OCI-LY7 (cell line): ENCODE data around the gene PLXNB1. TPM values are rescaled to one million over a fixed set of nuclear protein-coding genes. Genes with fewer than 3 reads are reported as not detected.

Source experiments
- BruUV-seq: library from RNA; stranded (reverse); fragments of 400-500 nt; replicated peaks from 2 replicates; lab custom pipeline; 2021; lab: Mats Ljungman, UMichigan
- CTCF ChIA-PET: fragments of 300-600 bp; sonication (Branson Sonifier 250); formaldehyde crosslinking; loops from one replicate; lab custom pipeline; 2022; ENCODE audit warnings: antibody characterized with exemption; ENCODE audit not compliant: unreplicated experiment; lab: Charles Lee
- POLR2A ChIA-PET: fragments of 300-600 bp; sonication (Branson Sonifier 250); formaldehyde crosslinking; loops from one replicate; lab custom pipeline; 2022; ENCODE audit warnings: antibody characterized with exemption; lab: Charles Lee
- DNase-seq: peaks from one replicate; pipeline ENCODE4 v3.0.0-alpha.2; 2015; ENCODE audit warnings: low spot score
- H2AFZ ChIP-seq: fragments of 200-600 bp; sonication (generic), shearing (Covaris generic); 2 replicates; pipeline ENCODE4 v1.6.1; 2014; ENCODE audit warnings: mild to moderate bottlenecking, antibody characterized with exemption, low read length, moderate library complexity
- H3K27ac ChIP-seq: fragments of 200-600 bp; sonication (generic); 2 replicates; pipeline ENCODE4 v1.5.1; 2014; ENCODE audit warnings: mixed run types, low read depth, mild to moderate bottlenecking, moderate library complexity, low read length, inconsistent platforms; ENCODE audit not compliant: poor library complexity, severe bottlenecking
- H3K36me3 ChIP-seq: fragments of 200-600 bp; sonication (generic); 2 replicates; pipeline ENCODE4 v1.6.1; 2014; ENCODE audit warnings: mild to moderate bottlenecking, antibody characterized with exemption, low read length, moderate library complexity, mixed read lengths; ENCODE audit not compliant: insufficient read depth
- H3K4me1 ChIP-seq: fragments of 200-600 bp; sonication (generic); 2 replicates; pipeline ENCODE4 v1.5.1; 2014; ENCODE audit warnings: mild to moderate bottlenecking, low read length; ENCODE audit not compliant: insufficient read depth, poor library complexity, severe bottlenecking
- H3K4me2 ChIP-seq: fragments of 200-600 bp; sonication (generic); 2 replicates; pipeline ENCODE4 v1.6.1; 2014; ENCODE audit warnings: mild to moderate bottlenecking, low read length
- H3K4me3 ChIP-seq: fragments of 200-600 bp; sonication (generic); 2 replicates; pipeline ENCODE4 v1.5.1; 2014; ENCODE audit warnings: mild to moderate bottlenecking, low read depth, low read length; ENCODE audit not compliant: poor library complexity, severe bottlenecking
- H3K79me2 ChIP-seq: fragments of 200-600 bp; sonication (generic); 2 replicates; pipeline ENCODE4 v1.6.1; 2016; ENCODE audit warnings: low read depth, mild to moderate bottlenecking, low read length, moderate library complexity, mixed read lengths; ENCODE audit not compliant: insufficient read depth
- H3K9me2 ChIP-seq: fragments of 200-600 bp; sonication (generic); 2 replicates; pipeline ENCODE4 v1.6.1; 2016; ENCODE audit warnings: mild to moderate bottlenecking, low read length, mixed read lengths; ENCODE audit not compliant: insufficient read depth
- H3K9me3 ChIP-seq: fragments of 200-600 bp; sonication (generic); 2 replicates; pipeline ENCODE4 v1.6.1; 2014; ENCODE audit warnings: mild to moderate bottlenecking, mixed run types, low read length, mixed read lengths
- H4K20me1 ChIP-seq: fragments of 200-600 bp; sonication (generic); 2 replicates; pipeline ENCODE4 v1.6.1; 2014; ENCODE audit warnings: mild to moderate bottlenecking, antibody characterized with exemption, low read length, moderate library complexity, mixed read lengths; ENCODE audit not compliant: insufficient read depth
- CTCF ChIP-seq: fragments of 200-600 bp; sonication (generic); conservative IDR thresholded peaks from 2 replicates; pipeline ENCODE4 v1.5.1; 2014; ENCODE audit warnings: mild to moderate bottlenecking, antibody characterized with exemption, low read length, moderate library complexity, mixed read lengths
- EZH2phosphoT487 ChIP-seq: fragments of 200-600 bp; sonication (generic); IDR thresholded peaks from 2 replicates; pipeline ENCODE4 v1.6.1; 2018; ENCODE audit warnings: low read depth, borderline replicate concordance, mild to moderate bottlenecking, mixed run types, antibody characterized with exemption, low read length, moderate library complexity, mixed read lengths
- intact Hi-C: fragments of 100-400 bp; cut with micrococcal nuclease; formaldehyde crosslinking; loops from one replicate; pipeline ENCODE4 v1.10.0; 2022; ENCODE audit not compliant: unreplicated experiment
- total RNA-seq, 2 experiments: library from RNA; depleted of rRNA in 1 of 2; stranded (reverse); fragments of >200 nt in 1 of 2; shearing (Covaris generic) in 1 of 2; gene quantifications; 2 replicates each; pipeline ENCODE4 v1.2.3, GENCODE V29; 2014 to 2022

PLXNB1 gene
- total RNA-seq, 2 experiments from 2014 or later: 4.4 to 6.4 TPM

DNA sequence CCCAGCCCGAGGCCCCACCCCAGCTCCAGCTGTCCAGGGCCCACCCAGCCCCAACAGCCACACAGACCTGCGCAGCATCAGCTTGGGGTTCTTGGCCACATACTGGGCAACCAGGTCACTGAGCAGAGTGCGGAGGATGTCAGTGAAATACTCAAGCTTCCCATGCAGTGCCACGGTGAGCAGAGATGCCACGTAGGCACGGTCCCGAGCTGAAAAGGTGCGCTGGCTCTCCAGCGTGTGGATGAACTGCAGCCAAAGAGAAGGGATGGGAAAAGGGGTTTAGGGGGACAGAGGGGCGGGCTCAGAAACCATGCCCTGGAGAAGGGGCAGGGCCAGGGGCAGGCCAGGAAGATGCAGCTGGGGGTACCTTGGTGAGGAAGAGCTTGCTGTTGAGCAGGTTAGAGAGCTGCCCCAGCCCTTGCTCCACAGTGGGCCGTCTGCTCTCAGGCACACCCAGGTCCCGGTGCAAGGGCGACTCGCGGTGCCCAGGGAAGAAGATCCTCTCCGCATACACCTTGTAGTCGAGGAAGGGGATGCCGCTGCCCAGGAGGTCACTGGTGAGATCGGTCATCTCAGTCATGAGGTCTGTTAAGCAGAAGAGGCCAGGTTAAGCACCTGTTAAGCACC is 17.4 kb downstream of the PLXNB1 start:
- H3K79me2 ChIP-seq: no peaks in the 10 kb centered on the region
- intact Hi-C loops: no loop called here
- no peak overlapping the region for H3K27ac ChIP-seq
- H3K4me1 ChIP-seq: peaks cover 6% of the 10 kb centered on the region
- DNase-seq: no peak
- TF ChIP-seq EZH2phosphoT487 (no peak), CTCF (no peak)
- H3K9me2 ChIP-seq: no peaks in the 10 kb centered on the region
- BruUV-seq: no TSS peak
- no peaks in the 10 kb centered on the region for H4K20me1 ChIP-seq
- no peaks in the 10 kb centered on the region for H3K36me3 ChIP-seq
- ChIA-PET CTCF (no interaction called here), POLR2A (no interaction called here)
- H3K4me2 ChIP-seq: no peak overlapping the region
- H3K9me3 ChIP-seq: no peaks in the 10 kb centered on the region
- H3K4me3 ChIP-seq: no peak overlapping the region
- H2AFZ ChIP-seq: no peak overlapping the region

- TF ChIP-seq EZH2phosphoT487 (no peak), CTCF (no peak)
- H3K9me3 ChIP-seq: no peaks in the 10 kb centered on the region
- no peak overlapping the region for H2AFZ ChIP-seq
- H3K27ac ChIP-seq: no peak overlapping the region
- intact Hi-C loops: no loop called here
- no TSS peak for BruUV-seq
- H3K4me2 ChIP-seq: no peak overlapping the region
- peaks cover 6% of the 10 kb centered on the region for H3K4me1 ChIP-seq
- no peaks in the 10 kb centered on the region for H3K9me2 ChIP-seq
- no peaks in the 10 kb centered on the region for H3K36me3 ChIP-seq
- no peaks in the 10 kb centered on the region for H4K20me1 ChIP-seq
- CTCF ChIA-PET: interaction anchor here (0.9 kb wide), 1 partner anchor 11 kb away, joined by 3 read pairs; no protein-coding TSS in a partner anchor
- DNase-seq: no peak
- no peaks in the 10 kb centered on the region for H3K79me2 ChIP-seq
- no peak overlapping the region for H3K4me3 ChIP-seq
- POLR2A ChIA-PET: interaction anchor here (0.5 kb wide), 1 partner anchor 60 kb away, joined by 3 read pairs; no protein-coding TSS in a partner anchor
These were observed 18.1 kb downstream of the PLXNB1 start for GRCh38 chr3:48411606-48412374.
